Measurements from ENCODE around the gene DRAM2. TPM values are rescaled to one million over a fixed set of nuclear protein-coding genes. Genes with fewer than 3 reads are reported as not detected.

The DRAM2 gene
- total and polyA plus RNA-seq, 2 of the 13 experiments (the other 11 are each of a cell fraction or from before 2014, with no cell fraction given), result 33.2 to 123 TPM

- TF ChIP-seq POGK (CRISPR knock-in tag; conservative IDR thresholded peaks at IDR 0.05), result no peak
- TF ChIP-seq CREB1 (IDR thresholded peaks at IDR 0.05), result no peak
- TF ChIP-seq CREB1 (CRISPR knock-in tag; IDR thresholded peaks at IDR 0.05), result no peak
Measured at GRCh38 chr1:111127923-111128643, 11.8 kb downstream of the DRAM2 start (continued).

- ChIA-PET CTCF (ENCODE audit: low intra/inter-chr PET ratio, low total read pairs) (no interaction called here), POLR2A (no interaction called here)
- no peaks in the 10 kb centered on the region for H3K27me3 ChIP-seq (ENCODE audit: control insufficient read depth in 1 of 2, insufficient read depth in 2 of 2, low read length in 2 of 2)
- 97% methylated on average over 1 of the region's 1 CpG for WGBS (ENCODE audit: low lambda C conversion rate)
- H3K4me2 ChIP-seq (ENCODE audit: low read depth, low read length), result no peak overlapping the region
- FAIRE-seq (no peak), ATAC-seq (no peak), DNase-seq (ENCODE audit: low spot score) (no peak)
- no peak overlapping the region for H3K9ac ChIP-seq (ENCODE audit: insufficient read depth, low read depth, low read length)
- H3K36me3 ChIP-seq (replicated peaks in 1 of 2; ENCODE audit: control insufficient read depth in 1 of 2, insufficient read depth in 2 of 2, low read length in 2 of 2), result peaks cover 2 to 28% of the 10 kb centered on the region in 2 experiments; a peak in 4 of 5 replicates
- in situ Hi-C loops (cut with HindIII; ENCODE audit: extremely low pct_ligation_motif_present, low pct_unique_long_range_greater_than_20kb), result no loop called here
- no TSS peak for BruUV-seq (replicated peaks)
- no peak overlapping the region for H3K4me3 ChIP-seq (replicated peaks in 1 of 3; ENCODE audit: insufficient read depth in 1 of 3, low read depth in 2 of 3, low read length in 3 of 3)
- no peaks in the 10 kb centered on the region for H4K20me1 ChIP-seq (ENCODE audit: insufficient read depth, low read length)
- no peak overlapping the region for H2AFZ ChIP-seq (ENCODE audit: low read length)
- no peaks in the 10 kb centered on the region for H3K9me3 ChIP-seq (ENCODE audit: low read length)
- intact Hi-C loops (cut with micrococcal nuclease; ENCODE audit: unreplicated experiment), result no loop called here
- no peaks in the 10 kb centered on the region for H3K4me1 ChIP-seq (ENCODE audit: insufficient read depth, low read length)
- peak; percentile 91 for TF ChIP-seq KAT2B (IDR thresholded peaks at IDR 0.05; ENCODE audit: borderline replicate concordance, low read depth, low read length)
- TF ChIP-seq ZC3H13 (CRISPR knock-in tag; IDR thresholded peaks at IDR 0.05), result no peak
- no peak overlapping the region for H3K27ac ChIP-seq (ENCODE audit: extremely low read length, insufficient read depth, low read length)
- H3K79me2 ChIP-seq (ENCODE audit: insufficient read depth, low read length), result no peaks in the 10 kb centered on the region
Measured at GRCh38 chr1:111126354-111126753, 13.5 kb downstream of the DRAM2 start.
